Neutrophil (primary cell): ENCODE results near the gene UBE2Q1.

Experiments used
- H3K27ac ChIP-seq: fragments of 200-600 bp; sonication (generic); 2 replicates; pipeline ENCODE4 v1.5.1; 2016; ENCODE audit warnings: mild to moderate bottlenecking, moderate library complexity
- H3K27me3 ChIP-seq: fragments of 200-600 bp; sonication (generic); 2 replicates; pipeline ENCODE4 v1.6.0; 2016; ENCODE audit warnings: mild to moderate bottlenecking
- H3K36me3 ChIP-seq: fragments of 200-600 bp; sonication (generic); 2 replicates; pipeline ENCODE4 v1.5.1; 2017
- H3K4me1 ChIP-seq, 2 experiments: fragments of 200-600 bp in 1 of 2; sonication (generic) in 1 of 2; 1 replicate in 1 of 2; 2 replicates in 1 of 2; pipeline versions ENCODE4 v1.5.1 to v1.6.1; 2013 to 2016; ENCODE audit warnings: low read depth in 1 of 2, low read length in 1 of 2, mild to moderate bottlenecking in 1 of 2, moderate library complexity in 1 of 2; ENCODE audit not compliant: control insufficient read depth in 1 of 2, insufficient read depth in 1 of 2
- H3K4me3 ChIP-seq, 2 experiments: fragments of 200-600 bp in 1 of 2; sonication (generic) in 1 of 2; 1 replicate in 1 of 2; 2 replicates in 1 of 2; pipeline ENCODE4 v1.5.1; 2013 to 2016; ENCODE audit warnings: low read depth in 1 of 2, low read length in 1 of 2, mild to moderate bottlenecking in 1 of 2, moderate library complexity in 1 of 2
- H3K9me3 ChIP-seq: fragments of 200-600 bp; sonication (generic); 2 replicates; pipeline ENCODE4 v1.5.1; 2016
- CTCF ChIP-seq: fragments of 200-600 bp; sonication (generic); IDR thresholded peaks from 2 replicates; pipeline ENCODE4 v1.5.1; 2016; ENCODE audit warnings: antibody characterized with exemption

The UBE2Q1 gene

GRCh38 chr1:154557939-154558719, at the start of gene UBE2Q1:
UBE2Q1 (minus strand) TSS chr1:154558662; CDS start chr1:154558553, 109 bp downstream.
- Histone ChIP-seq H3K36me3 (peaks cover 31% of the 10 kb centered on the region), H3K27ac (peak within 1 kb of the TSS; percentile 97)

GRCh38 chr1:154607609-154608396, 49.3 kb upstream of the UBE2Q1 start, which contains the start of gene ADAR:
ADAR (minus strand) TSS chr1:154608186; CDS start chr1:154608006, 180 bp downstream.
- H3K27ac ChIP-seq = peak within 1 kb of the TSS; percentile 99
- H3K4me3 ChIP-seq = peak within 1 kb of the TSS; percentile 60 to 87
- no peaks in the 10 kb centered on the region for H3K9me3 ChIP-seq
- peaks cover 79 to 86% of the 10 kb centered on the region in 2 experiments for H3K4me1 ChIP-seq
- H3K36me3 ChIP-seq = peaks cover 32% of the 10 kb centered on the region
- no peaks in the 10 kb centered on the region for H3K27me3 ChIP-seq
- no peak for TF ChIP-seq CTCF

More at GRCh38 chr1:154557939-154558719, at the start of gene UBE2Q1:
- Histone ChIP-seq H3K9me3 (no peaks in the 10 kb centered on the region), H3K4me1 (peaks cover 30 to 31% of the 10 kb centered on the region in 2 experiments), H3K27me3 (no peaks in the 10 kb centered on the region), H3K4me3 (peak within 1 kb of the TSS; percentile 87 to 93)
- TF ChIP-seq CTCF = no peak

GRCh38 chr1:154607106-154607608, 48.7 kb upstream of the UBE2Q1 start:
- peak overlapping the region; percentile 60 to 87 for H3K4me3 ChIP-seq

GRCh38 chr1:154605534-154605933, 47.1 kb upstream of the UBE2Q1 start:
- peaks cover 70 to 73% of the 10 kb centered on the region in 2 experiments for H3K4me1 ChIP-seq
- peak overlapping the region; percentile 60 to 87 for H3K4me3 ChIP-seq
- H3K27ac ChIP-seq = peak overlapping the region; percentile 99
- H3K9me3 ChIP-seq = no peaks in the 10 kb centered on the region
- no peak for TF ChIP-seq CTCF
- peaks cover 55% of the 10 kb centered on the region for H3K36me3 ChIP-seq
- H3K27me3 ChIP-seq = no peaks in the 10 kb centered on the region

More at GRCh38 chr1:154607106-154607608, 48.7 kb upstream of the UBE2Q1 start:
- TF ChIP-seq CTCF = no peak
- Histone ChIP-seq H3K27me3 (no peaks in the 10 kb centered on the region), H3K36me3 (peaks cover 39% of the 10 kb centered on the region), H3K27ac (peak overlapping the region; percentile 99), H3K9me3 (no peaks in the 10 kb centered on the region), H3K4me1 (peaks cover 80 to 88% of the 10 kb centered on the region in 2 experiments)

GRCh38 chr1:154603317-154603716, 44.9 kb upstream of the UBE2Q1 start:
- peaks cover 77% of the 10 kb centered on the region for H3K36me3 ChIP-seq
- H3K27ac ChIP-seq = peak overlapping the region; percentile 99
- no peaks in the 10 kb centered on the region for H3K9me3 ChIP-seq
- H3K27me3 ChIP-seq = no peaks in the 10 kb centered on the region
- TF ChIP-seq CTCF = no peak
- H3K4me3 ChIP-seq = no peak overlapping the region
- peaks cover 51 to 52% of the 10 kb centered on the region in 2 experiments for H3K4me1 ChIP-seq
